ENCODE measurements around the gene TRAM2.

TRAM2 gene

DNA sequence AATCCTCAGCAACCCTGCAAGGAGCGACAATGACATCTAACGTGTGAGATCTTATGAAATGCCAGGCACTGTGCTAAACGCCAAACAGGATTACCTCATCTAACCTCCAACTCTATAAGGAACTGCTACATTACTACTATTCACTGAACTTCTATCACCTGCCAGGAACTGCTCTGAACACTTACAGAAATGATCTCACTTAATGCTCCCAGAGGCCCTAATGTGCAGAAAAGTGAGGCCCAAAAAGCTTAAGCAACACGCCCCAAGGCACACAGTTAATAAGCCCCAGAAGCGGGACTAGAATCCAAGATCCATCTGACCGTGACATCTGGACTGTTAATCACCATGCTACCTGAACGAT lies 28.5 kb downstream of the TRAM2 start:
- no peak for DNase-seq

DNA sequence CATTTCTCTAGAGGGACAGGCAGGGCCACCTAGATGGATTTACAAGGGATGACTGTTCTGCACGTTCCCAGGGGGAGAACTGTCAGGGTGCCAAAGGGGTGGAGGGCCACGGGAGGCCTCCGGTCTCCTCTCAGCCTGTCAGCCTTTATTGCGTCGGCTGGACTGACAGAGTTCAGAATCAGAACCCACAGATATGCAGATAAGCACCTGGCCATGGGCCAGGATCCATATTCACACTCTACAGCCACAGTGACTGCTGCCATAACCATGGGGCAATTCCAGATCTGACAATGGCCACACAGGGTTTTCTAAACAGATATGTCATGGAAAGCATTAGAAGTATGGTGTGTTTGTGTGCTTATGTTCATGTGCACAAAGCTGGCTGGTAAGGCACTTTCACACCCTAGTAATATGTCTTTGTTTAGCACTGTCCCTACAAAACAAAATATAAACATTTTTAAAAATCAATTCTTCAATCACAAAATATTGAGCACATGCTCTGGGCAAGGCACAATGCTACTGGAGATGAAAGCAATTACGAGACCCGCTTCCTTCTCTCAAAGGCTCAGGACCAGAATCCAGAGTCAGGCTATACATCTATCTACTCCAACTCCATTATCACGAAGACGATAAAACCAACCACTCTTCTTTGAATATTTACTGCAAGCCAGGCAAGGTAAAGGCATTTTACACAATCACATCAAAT lies 29.1 kb downstream of the TRAM2 start:
- DNase-seq = peak in 1 of 56 donors; percentile 18

DNA sequence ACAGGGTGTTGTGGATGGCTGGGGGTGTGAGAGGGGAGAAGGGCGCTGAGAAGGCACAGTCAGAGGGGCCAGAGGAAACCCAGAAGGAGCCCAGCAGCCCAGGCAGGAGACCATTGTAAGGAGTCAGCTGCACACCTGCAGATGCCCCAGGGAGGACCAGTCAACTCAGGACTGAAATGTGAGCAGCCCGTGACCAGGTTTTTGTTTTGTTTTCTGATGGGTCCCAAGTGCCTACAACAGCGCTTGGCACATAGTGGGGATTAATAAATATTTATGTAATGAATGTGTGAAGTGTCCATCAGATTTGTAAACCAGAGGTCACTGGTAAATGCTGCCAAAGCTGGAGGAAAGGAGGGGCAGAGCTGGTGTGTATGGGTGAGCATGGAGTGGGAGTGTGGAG lies 30.2 kb downstream of the TRAM2 start:
- DNase-seq = no peak

DNA sequence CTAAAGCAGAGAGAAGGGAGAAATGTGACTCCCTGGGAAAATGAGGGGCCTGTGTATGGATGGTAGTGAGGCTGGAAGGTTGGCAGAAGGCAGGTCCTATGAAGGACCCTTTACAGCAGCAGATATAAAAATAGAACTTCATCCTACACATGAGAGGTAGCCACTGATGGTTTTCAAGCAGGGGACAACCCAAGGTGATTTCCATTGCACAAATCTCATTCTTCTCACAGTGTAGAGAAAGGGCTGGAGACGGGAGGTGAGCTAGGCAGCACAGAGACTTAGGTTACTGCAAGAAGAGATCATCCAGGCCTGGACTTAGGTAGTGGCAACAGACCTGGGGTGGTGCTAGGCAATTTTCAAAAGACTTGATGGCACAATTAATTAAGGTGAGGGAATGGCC lies 30.7 kb downstream of the TRAM2 start:
- DNase-seq = no peak

- no peak for DNase-seq
Measured at GRCh38 chr6:52545406-52546119, 31.3 kb downstream of the TRAM2 start.

DNA sequence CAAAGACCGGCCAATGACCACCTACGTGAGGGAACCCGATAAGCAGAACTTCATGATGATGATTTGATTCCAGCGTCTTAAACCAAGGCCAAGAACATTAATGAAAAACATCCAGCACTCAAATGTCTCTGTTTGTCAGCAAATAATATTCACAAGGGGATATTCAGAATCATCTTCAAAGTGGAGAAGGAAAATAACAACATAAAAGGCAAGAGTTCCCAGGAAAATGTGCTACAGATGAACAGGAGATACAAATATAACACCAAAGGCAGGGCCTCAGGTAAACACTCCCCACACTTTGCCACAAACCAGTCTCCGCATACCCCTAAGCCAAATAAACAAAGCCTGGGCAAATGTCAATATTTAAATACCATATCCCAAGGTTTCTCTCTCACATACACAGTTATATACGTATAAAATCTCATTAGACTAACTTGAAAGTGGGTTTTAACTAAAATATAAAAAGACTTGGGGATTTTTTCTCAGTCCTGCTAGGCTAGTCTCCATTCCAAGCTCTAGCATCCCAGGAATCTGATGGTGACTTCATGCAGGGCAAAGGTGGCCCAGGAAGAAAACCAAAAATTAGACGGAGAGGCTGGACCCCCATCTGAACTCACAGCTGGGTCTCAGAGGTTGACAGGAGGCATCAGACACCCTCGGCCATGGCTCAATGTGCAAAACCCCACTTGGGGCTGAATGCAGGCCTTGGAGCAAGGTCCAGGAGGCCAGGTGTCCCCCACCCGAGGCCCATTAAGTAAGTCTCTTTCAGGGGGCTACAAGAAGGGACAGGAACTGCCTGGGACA lies 32.1 kb downstream of the TRAM2 start:
- no peak for DNase-seq

DNA sequence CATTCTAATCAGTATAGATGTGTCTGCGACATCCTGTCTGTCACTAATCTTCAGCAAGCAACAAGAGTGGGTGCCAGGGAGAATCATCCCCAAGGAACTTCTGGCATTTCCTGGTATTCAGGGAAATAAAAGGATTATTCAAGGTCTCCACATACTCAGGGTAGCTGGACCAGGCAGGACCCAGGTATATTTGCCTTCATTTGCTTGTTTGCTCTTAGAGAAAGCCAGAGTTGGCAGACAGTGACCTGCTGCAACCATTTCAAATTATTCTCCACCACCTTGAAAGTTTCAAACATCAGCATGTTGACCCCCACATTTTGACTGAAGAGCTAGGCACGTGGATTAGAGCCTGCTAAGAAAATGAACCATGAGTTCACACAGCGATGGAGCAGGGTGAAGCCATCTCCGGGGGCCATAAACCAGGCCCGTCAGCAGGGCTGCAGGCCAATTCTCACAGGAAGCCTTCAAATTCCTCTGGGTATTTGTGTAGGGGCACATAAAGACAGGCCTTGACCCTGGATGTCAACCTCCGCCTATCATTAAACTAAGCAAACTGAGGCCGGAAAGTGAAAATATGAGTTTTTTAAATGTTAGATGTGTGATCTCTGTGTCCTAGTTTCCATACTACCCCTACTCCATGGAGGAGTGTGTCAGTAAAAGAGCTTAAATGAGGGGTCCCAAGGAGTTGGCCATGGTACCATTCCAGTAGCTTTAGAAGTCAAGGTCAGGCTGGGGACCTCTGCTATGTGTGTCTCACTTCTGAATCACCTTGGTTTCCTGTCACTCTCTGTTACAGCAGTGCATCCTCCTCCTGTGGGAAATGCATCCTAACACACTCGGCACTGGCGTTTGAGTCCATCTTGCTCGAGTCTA lies 32.9 kb downstream of the TRAM2 start:
- no peak for DNase-seq

DNA sequence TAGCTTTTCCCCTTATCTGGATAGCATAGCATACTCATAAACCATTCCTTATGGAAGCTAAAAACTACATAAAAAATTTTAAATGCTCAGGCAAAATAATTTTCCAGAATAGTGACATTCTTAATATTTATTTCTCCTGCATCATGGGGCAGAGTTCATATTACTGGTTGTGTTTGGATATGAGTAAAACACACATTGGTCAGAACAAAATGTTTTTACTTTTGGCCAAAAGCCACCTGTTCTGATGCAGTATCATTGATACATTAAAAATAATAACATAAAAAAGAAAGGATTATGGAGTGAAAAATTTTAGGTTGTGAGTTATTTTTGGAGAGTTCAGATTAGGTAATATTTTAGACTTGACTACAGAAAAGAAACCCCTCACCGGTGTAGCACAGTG lies 33.6 kb downstream of the TRAM2 start:
- no peak for DNase-seq

- no peak for DNase-seq
Measured at GRCh38 chr6:52541135-52541534, 35.7 kb downstream of the TRAM2 start.

GRCh38 chr6:52540286-52540902 lies 36.5 kb downstream of the TRAM2 start:
- DNase-seq = no peak

GRCh38 chr6:52539607-52540006 lies 37.3 kb downstream of the TRAM2 start:
- DNase-seq = no peak

DNA sequence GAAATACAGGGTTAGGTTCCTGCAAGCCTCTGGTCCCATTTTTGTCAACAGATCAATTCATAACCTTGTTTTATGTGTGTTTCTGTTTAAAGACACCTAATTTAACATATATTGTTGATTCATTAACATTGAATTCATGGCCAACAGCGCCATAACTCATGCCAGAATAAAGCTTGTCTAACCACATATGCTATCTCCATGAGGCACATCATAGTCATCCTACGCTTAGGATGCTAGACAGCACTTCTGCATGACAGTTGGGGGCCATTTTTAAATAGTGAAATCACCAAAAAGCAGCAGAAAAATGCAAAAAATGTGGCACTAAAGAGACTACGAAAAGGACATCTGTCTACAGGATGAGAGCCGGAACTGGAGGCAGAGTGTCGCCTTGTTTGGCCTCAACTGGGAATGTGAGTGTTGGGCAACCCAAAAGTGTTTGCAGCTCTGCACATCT lies 37.9 kb downstream of the TRAM2 start:
- DNase-seq = no peak

- no peak for DNase-seq
Measured at GRCh38 chr6:52538252-52538900, 38.5 kb downstream of the TRAM2 start.

- DNase-seq = no peak
Measured at GRCh38 chr6:52537001-52537753, 39.7 kb downstream of the TRAM2 start.

GRCh38 chr6:52536424-52536916 lies 40.4 kb downstream of the TRAM2 start:
- DNase-seq = no peak

DNA sequence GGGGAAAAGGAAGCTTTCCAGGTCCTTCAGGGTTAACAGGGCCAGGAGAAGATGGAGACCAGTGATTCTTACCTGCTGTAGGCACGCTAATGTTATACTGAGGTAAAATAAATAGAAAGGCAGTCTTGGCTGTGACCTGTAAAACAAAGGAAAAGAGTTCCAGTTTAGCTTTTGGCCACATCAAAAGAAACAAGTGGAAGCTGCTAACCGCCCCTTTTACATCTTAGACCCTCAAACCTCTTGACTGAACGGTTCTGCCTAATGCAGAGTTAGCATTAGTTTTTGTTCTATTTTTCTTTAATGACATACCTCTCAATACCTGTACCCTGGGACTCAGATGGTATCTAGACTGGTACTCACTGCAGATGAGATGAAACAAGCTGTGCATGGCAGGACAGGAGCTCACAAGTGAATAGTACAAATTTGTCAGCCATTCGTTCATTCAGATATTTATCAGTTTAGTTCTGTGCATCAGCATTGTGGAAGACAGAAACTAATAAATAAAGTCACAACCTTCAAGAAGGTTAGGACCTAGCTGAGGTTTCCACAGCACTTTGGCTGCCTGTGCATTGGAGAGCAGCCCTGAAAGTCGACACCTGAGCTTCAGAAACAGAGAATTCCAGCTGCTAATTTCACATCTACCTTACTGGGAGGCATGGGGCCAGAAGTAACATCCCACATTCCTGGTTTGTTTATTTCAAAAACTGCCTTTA lies 41.0 kb downstream of the TRAM2 start:
- no peak for DNase-seq

DNA sequence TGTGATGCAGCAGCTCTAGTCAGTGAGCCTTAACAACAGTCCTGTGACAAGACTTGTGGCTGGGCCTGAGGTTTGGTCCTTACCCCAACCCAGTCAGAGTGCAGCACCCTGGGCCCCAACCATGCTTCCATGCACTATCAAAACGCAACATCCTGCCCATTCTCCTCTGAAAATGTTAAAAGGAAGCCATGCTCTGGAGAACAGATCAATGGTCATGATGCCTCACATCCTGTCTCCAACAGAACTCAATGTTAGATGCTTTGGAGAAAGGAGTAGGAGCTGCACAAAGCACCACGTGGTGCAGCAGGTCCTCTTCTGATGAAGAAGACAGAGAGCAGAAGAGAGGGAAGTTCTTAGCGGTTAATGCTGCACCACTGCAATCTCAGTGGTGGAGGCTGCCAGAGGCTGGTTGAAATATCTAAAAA lies 41.9 kb downstream of the TRAM2 start:
- no peak for DNase-seq

- DNase-seq = no peak
Measured at GRCh38 chr6:52534363-52534762, 42.5 kb downstream of the TRAM2 start.

- no peak for DNase-seq
Measured at GRCh38 chr6:52533491-52533890, 43.4 kb downstream of the TRAM2 start.

Measured in amygdala (tissue), 56 donors.